Liver (tissue), 3 donors: ENCODE measurements around the gene KCNK16.
A peak's percentile ranks its signal among the peaks of the same experiment; 100 is the strongest.

ENCODE experiments used
- EGR1 ChIP-seq, 2 donors: IDR thresholded peaks; 2 replicates each; pipeline ENCODE4 v1.6.1; 2016 to 2018; ENCODE audit warnings: antibody characterized with exemption in 2 of 2, low read depth in 2 of 2
- RAD21 ChIP-seq, 2 donors: IDR thresholded peaks; 2 replicates each; pipeline ENCODE4 v1.6.1; 2016; ENCODE audit warnings: antibody characterized with exemption in 2 of 2, mild to moderate bottlenecking in 2 of 2
- RXRA ChIP-seq, 2 donors: IDR thresholded peaks; 2 replicates each; pipeline ENCODE4 v1.6.1; 2017 to 2018; ENCODE audit warnings: antibody characterized with exemption in 2 of 2, mild to moderate bottlenecking in 1 of 2
- TAF1 ChIP-seq: conservative IDR thresholded peaks from 2 replicates; pipeline ENCODE4 v1.6.1; 2016; ENCODE audit warnings: antibody characterized with exemption, mild to moderate bottlenecking
- TF ChIP-seq, protein P1 (sequence below): fragments of 150-350 bp; IDR thresholded peaks from 2 replicates; pipeline ENCODE4 v1.5.1; 2017; ENCODE audit warnings: improper control_type of control experiment, low read depth, low read length; ENCODE audit not compliant: missing input control
- TF ChIP-seq, protein P2 (sequence below): IDR thresholded peaks from 2 replicates; pipeline ENCODE4 v1.6.1; 2016; ENCODE audit warnings: antibody characterized with exemption
- TF ChIP-seq, protein P3 (sequence below): IDR thresholded peaks from 2 replicates; pipeline ENCODE4 v1.6.1; 2016; ENCODE audit warnings: antibody characterized with exemption, mild to moderate bottlenecking
- TF ChIP-seq, protein P4 (sequence below): IDR thresholded peaks from 2 replicates; pipeline ENCODE4 v1.6.1; 2016; ENCODE audit warnings: antibody characterized with exemption
- TF ChIP-seq, protein P5 (sequence below): IDR thresholded peaks from 2 replicates; pipeline ENCODE4 v1.6.1; 2016; ENCODE audit warnings: antibody characterized with exemption
- donor health status: healthy.
- donor health status: healthy.

DNA sequence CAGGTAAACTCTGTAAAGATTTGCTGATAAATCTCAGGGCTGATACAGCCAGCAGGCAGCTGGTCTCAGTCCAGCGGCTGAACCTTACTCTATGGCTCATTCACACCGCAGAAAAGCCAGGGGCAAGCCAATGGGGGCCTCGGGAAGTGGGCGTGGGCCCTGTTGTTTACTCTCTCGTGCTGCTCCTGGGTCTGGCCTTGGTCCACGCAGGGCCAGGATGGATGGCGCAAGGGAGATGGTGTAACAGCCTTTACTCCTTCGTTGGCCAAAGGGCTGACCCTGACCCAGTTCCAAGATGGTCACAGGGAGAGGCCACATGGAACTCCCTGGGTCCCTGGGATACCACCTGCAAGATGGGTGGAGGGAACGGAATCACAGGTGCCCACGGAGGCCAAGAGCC is 24.4 kb downstream of the KCNK16 start:
- TF ChIP-seq, protein P1, sequence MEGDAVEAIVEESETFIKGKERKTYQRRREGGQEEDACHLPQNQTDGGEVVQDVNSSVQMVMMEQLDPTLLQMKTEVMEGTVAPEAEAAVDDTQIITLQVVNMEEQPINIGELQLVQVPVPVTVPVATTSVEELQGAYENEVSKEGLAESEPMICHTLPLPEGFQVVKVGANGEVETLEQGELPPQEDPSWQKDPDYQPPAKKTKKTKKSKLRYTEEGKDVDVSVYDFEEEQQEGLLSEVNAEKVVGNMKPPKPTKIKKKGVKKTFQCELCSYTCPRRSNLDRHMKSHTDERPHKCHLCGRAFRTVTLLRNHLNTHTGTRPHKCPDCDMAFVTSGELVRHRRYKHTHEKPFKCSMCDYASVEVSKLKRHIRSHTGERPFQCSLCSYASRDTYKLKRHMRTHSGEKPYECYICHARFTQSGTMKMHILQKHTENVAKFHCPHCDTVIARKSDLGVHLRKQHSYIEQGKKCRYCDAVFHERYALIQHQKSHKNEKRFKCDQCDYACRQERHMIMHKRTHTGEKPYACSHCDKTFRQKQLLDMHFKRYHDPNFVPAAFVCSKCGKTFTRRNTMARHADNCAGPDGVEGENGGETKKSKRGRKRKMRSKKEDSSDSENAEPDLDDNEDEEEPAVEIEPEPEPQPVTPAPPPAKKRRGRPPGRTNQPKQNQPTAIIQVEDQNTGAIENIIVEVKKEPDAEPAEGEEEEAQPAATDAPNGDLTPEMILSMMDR, result no peak
- TF ChIP-seq, protein P2, sequence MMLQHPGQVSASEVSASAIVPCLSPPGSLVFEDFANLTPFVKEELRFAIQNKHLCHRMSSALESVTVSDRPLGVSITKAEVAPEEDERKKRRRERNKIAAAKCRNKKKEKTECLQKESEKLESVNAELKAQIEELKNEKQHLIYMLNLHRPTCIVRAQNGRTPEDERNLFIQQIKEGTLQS, result peak; percentile 69
- TF ChIP-seq, protein P3, sequence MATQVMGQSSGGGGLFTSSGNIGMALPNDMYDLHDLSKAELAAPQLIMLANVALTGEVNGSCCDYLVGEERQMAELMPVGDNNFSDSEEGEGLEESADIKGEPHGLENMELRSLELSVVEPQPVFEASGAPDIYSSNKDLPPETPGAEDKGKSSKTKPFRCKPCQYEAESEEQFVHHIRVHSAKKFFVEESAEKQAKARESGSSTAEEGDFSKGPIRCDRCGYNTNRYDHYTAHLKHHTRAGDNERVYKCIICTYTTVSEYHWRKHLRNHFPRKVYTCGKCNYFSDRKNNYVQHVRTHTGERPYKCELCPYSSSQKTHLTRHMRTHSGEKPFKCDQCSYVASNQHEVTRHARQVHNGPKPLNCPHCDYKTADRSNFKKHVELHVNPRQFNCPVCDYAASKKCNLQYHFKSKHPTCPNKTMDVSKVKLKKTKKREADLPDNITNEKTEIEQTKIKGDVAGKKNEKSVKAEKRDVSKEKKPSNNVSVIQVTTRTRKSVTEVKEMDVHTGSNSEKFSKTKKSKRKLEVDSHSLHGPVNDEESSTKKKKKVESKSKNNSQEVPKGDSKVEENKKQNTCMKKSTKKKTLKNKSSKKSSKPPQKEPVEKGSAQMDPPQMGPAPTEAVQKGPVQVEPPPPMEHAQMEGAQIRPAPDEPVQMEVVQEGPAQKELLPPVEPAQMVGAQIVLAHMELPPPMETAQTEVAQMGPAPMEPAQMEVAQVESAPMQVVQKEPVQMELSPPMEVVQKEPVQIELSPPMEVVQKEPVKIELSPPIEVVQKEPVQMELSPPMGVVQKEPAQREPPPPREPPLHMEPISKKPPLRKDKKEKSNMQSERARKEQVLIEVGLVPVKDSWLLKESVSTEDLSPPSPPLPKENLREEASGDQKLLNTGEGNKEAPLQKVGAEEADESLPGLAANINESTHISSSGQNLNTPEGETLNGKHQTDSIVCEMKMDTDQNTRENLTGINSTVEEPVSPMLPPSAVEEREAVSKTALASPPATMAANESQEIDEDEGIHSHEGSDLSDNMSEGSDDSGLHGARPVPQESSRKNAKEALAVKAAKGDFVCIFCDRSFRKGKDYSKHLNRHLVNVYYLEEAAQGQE, result peak; percentile 44
- TF ChIP-seq, protein P4, sequence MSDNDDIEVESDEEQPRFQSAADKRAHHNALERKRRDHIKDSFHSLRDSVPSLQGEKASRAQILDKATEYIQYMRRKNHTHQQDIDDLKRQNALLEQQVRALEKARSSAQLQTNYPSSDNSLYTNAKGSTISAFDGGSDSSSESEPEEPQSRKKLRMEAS, result peak; percentile 96
- TF ChIP-seq RAD21 (IDR thresholded peaks at IDR 0.05) (peak; percentile 56 to 71), TAF1 (no peak), RXRA (IDR thresholded peaks at IDR 0.05) (peak; percentile 92 to 97), EGR1 (IDR thresholded peaks at IDR 0.05; ENCODE audit: low read depth in 2 of 2) (peak in 1 of 2 donors; percentile 81)
- TF ChIP-seq, protein P5, sequence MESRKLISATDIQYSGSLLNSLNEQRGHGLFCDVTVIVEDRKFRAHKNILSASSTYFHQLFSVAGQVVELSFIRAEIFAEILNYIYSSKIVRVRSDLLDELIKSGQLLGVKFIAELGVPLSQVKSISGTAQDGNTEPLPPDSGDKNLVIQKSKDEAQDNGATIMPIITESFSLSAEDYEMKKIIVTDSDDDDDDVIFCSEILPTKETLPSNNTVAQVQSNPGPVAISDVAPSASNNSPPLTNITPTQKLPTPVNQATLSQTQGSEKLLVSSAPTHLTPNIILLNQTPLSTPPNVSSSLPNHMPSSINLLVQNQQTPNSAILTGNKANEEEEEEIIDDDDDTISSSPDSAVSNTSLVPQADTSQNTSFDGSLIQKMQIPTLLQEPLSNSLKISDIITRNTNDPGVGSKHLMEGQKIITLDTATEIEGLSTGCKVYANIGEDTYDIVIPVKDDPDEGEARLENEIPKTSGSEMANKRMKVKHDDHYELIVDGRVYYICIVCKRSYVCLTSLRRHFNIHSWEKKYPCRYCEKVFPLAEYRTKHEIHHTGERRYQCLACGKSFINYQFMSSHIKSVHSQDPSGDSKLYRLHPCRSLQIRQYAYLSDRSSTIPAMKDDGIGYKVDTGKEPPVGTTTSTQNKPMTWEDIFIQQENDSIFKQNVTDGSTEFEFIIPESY, result peak; percentile 66
